ENCODE results near the gene CACNA1S. TPM values are rescaled to one million over a fixed set of nuclear protein-coding genes. Genes with fewer than 3 reads are reported as not detected.
A peak's percentile ranks its signal among the peaks of the same experiment; 100 is the strongest.

The CACNA1S gene
- polyA plus RNA-seq, 1 experiment = not detected

DNA sequence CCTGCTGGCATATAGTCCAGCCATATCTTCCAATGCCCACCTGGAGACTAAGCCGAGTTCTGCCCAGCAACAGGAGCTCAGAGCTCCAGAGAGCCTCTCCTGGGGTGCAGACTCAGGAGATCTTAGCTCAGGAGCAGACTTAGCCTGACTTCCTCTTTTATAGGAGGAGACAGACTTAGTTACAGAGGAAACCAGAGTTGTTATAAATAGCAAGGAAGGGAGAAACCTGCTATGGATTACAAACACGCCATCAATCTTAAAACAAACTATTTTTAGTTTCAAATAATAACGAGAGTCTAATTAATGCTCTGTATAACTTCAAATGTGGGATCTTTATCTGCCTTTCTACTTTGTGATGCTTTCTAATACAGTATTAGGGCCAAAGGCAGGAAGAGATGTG is 85.4 kb downstream of the CACNA1S start:
- no peak overlapping the region for H3K27ac ChIP-seq (ENCODE audit: low read depth, low read length)
- ChIA-PET POLR2A (no interaction called here), CTCF (interaction anchor here (1.2 to 2.9 kb wide), 5 partner anchors 11 to 92 kb away, joined by 3 to 18 read pairs (median 10); no protein-coding TSS in a partner anchor)
- DNase-seq (ENCODE audit: low read depth, low spot score) = no peak
- no peaks in the 10 kb centered on the region for H3K9me3 ChIP-seq (ENCODE audit: control insufficient read depth, insufficient read depth, low read length)
- H3K27me3 ChIP-seq (ENCODE audit: control insufficient read depth, insufficient read depth, low read length) = peaks cover 10% of the 10 kb centered on the region
- no peak overlapping the region for H3K4me3 ChIP-seq (ENCODE audit: low read depth, low read length)
- TF ChIP-seq, protein P1, sequence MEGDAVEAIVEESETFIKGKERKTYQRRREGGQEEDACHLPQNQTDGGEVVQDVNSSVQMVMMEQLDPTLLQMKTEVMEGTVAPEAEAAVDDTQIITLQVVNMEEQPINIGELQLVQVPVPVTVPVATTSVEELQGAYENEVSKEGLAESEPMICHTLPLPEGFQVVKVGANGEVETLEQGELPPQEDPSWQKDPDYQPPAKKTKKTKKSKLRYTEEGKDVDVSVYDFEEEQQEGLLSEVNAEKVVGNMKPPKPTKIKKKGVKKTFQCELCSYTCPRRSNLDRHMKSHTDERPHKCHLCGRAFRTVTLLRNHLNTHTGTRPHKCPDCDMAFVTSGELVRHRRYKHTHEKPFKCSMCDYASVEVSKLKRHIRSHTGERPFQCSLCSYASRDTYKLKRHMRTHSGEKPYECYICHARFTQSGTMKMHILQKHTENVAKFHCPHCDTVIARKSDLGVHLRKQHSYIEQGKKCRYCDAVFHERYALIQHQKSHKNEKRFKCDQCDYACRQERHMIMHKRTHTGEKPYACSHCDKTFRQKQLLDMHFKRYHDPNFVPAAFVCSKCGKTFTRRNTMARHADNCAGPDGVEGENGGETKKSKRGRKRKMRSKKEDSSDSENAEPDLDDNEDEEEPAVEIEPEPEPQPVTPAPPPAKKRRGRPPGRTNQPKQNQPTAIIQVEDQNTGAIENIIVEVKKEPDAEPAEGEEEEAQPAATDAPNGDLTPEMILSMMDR (IDR thresholded peaks at IDR 0.05; ENCODE audit: low read depth, low read length) = no peak

DNA sequence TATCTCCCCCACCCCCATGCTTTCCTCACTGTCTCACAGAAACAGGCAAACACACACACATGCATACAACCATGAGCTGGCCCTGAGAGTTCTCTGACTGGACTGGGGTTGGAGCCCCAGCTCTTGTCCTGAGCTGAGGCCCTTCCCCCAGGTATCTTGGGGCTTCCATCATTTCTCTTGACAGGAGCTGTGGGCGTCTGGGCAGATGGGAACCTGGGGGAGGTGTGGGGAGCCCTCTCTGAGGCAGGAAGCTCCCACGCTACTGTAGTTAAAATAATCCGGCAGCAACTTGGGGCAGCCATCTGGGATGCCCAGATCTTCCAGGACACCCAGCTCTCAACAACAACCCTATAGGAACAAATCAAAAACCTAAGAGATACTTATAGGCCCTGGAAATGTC is 86.0 kb downstream of the CACNA1S start:
- ChIA-PET POLR2A (no interaction called here), CTCF (interaction anchor here (1.2 to 2.9 kb wide), 6 partner anchors 10 to 92 kb away, joined by 3 to 18 read pairs (median 8); no protein-coding TSS in a partner anchor)
- peaks cover 11% of the 10 kb centered on the region for H3K27me3 ChIP-seq (ENCODE audit: control insufficient read depth, insufficient read depth, low read length)
- TF ChIP-seq, protein P1 (IDR thresholded peaks at IDR 0.05; ENCODE audit: low read depth, low read length) = no peak
- H3K4me3 ChIP-seq (ENCODE audit: low read depth, low read length) = no peak overlapping the region
- H3K27ac ChIP-seq (ENCODE audit: low read depth, low read length) = no peak overlapping the region
- no peaks in the 10 kb centered on the region for H3K9me3 ChIP-seq (ENCODE audit: control insufficient read depth, insufficient read depth, low read length)
- DNase-seq (ENCODE audit: low read depth, low spot score) = no peak

DNA sequence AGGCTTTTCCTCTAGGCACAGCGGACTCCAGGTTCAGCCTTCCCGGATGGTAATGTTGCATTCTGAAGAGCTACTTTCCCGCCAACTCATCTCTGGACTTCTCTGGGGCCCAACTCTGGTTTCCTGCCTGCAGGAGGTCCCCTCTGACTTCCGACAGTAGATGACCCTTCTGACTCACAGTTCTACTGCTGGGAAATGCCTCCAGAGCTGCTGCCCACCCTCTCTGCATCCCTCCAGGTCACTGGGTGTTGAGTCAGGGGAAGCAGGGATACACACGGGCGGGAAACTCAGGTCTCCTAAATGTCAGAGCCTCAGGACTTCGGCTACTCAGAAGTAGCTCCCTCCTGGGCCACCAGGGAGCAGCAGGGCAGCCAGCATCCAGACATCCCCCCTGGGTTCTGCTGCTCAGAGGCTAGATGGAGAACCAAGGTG is 86.6 kb downstream of the CACNA1S start:
- CTCF ChIA-PET = interaction anchor here (0.8 to 2.9 kb wide), 7 partner anchors 10 to 403 kb away, joined by 3 to 18 read pairs (median 6); no protein-coding TSS in a partner anchor

DNA sequence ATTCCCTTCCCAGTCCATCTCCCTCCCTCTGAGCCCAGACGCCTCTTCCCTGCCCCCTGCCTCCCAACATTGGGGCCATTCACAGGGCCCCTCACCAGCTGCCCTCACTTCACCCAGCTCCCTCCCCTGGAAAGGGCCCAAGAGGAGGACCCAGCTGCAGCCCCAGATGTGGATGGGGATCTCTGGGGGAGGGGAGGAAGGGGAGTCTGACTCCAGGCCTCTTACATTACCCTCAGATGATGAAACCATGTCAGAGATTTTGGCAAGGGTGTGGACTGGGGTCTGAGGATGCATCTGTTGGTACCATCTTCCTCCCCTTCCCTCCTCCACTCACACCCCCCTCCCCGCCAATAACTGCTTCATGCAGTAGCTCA is 87.6 kb downstream of the CACNA1S start:
- ChIA-PET CTCF (interaction anchor here (0.9 to 2.9 kb wide), 4 partner anchors 14 to 53 kb away, joined by 3 to 18 read pairs (median 8); no protein-coding TSS in a partner anchor), POLR2A (interaction anchor here (0.6 kb wide), 1 partner anchor 27 kb away, joined by 5 read pairs; no protein-coding TSS in a partner anchor)
- no peak for DNase-seq (ENCODE audit: low read depth, low spot score)

More for the DNA sequence above, 86.6 kb downstream of the CACNA1S start:
- POLR2A ChIA-PET = interaction anchor here (0.6 kb wide), 1 partner anchor 78 kb away, joined by 3 read pairs; no protein-coding TSS in a partner anchor
- H3K4me3 ChIP-seq (ENCODE audit: low read depth, low read length) = no peak overlapping the region
- TF ChIP-seq, protein P1 (IDR thresholded peaks at IDR 0.05; ENCODE audit: low read depth, low read length) = peak; percentile 45
- no peak for DNase-seq (ENCODE audit: low read depth, low spot score)
- no peaks in the 10 kb centered on the region for H3K9me3 ChIP-seq (ENCODE audit: control insufficient read depth, insufficient read depth, low read length)
- H3K27ac ChIP-seq (ENCODE audit: low read depth, low read length) = no peak overlapping the region
- H3K27me3 ChIP-seq (ENCODE audit: control insufficient read depth, insufficient read depth, low read length) = peaks cover 11% of the 10 kb centered on the region

More for the DNA sequence above, 87.6 kb downstream of the CACNA1S start:
- TF ChIP-seq, protein P1 (IDR thresholded peaks at IDR 0.05; ENCODE audit: low read depth, low read length) = no peak
- Histone ChIP-seq H3K27me3 (ENCODE audit: control insufficient read depth, insufficient read depth, low read length) (peaks cover 9% of the 10 kb centered on the region), H3K27ac (ENCODE audit: low read depth, low read length) (no peak overlapping the region), H3K4me3 (ENCODE audit: low read depth, low read length) (no peak overlapping the region), H3K9me3 (ENCODE audit: control insufficient read depth, insufficient read depth, low read length) (no peaks in the 10 kb centered on the region)

Measured in AG04450 (cell line).